GM18502 (cell line): ENCODE measurements around the gene ZNF708.
"Not testable (repeated sequence)": the region's sequence is repeated elsewhere in the genome, so short reads cannot be mapped to it uniquely, and the experiment has no call there.

Source experiments
- ATAC-seq: cut with Tn5 transposase; IDR thresholded peaks from one replicate; pipeline ENCODE4 v1.9.1; 2021; ENCODE audit warnings: mild to moderate bottlenecking; ENCODE audit not compliant: unreplicated experiment, poor library complexity

The ZNF708 gene

DNA sequence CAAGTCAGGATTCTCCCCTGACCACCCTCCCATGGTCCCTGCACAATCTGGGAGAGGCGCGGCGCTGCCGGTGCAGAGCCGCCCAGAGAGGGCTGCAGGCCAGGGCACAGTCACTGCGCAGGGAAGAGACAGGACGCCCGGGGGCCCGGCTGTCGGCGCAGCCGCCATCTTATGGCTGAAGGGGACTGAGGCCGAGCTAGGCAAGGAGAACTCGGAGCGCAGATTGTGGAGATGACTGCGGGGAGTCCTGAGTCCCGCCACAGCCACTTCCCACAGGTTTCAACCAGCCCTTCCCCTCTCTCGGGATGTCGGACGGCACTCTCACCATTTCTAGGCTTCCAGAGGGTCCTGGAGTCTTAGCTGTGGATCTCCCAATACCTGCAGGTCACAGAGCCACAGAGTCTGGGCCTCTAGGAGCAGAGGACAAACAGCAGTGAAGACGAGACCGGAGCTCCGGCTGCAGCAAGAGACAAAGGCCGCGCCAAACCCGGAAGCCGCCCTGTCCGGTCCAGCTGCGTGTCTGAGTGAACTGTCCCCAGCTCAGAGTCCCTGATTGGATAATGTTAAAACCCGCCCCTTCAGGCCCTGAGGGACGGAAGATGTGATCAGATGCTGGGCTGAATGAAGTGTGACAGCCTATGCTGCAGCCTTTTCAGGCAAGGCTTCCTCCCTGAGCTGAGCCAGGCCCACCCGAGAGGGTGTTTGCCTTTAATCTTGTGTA lies at the start of gene ZNF708:
ZNF708 (minus strand) TSS at position 526 of the 721 bp plus-strand sequence; CDS start at position 328, 198 bp downstream.
- peak; percentile 100 for ATAC-seq

DNA sequence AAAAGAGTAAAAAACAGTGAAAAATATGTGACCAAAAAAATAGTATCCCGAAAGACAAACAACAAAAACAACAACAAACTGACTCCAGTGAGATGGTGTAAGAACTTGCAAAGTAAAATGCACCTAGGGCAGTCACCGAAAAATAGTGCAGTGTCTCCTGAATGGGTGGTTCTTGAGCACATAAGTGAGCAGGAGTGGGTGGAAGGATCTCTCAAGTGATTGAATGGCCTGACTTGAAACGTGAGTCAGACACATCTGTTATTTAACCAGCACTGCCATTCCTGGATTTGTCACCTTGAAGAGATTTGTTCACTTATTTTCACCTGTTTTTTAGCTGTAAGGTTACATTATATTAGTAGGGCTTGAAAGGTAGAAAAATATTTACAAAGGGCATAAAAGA lies 33.1 kb upstream of the ZNF708 start:
- no peak for ATAC-seq

DNA sequence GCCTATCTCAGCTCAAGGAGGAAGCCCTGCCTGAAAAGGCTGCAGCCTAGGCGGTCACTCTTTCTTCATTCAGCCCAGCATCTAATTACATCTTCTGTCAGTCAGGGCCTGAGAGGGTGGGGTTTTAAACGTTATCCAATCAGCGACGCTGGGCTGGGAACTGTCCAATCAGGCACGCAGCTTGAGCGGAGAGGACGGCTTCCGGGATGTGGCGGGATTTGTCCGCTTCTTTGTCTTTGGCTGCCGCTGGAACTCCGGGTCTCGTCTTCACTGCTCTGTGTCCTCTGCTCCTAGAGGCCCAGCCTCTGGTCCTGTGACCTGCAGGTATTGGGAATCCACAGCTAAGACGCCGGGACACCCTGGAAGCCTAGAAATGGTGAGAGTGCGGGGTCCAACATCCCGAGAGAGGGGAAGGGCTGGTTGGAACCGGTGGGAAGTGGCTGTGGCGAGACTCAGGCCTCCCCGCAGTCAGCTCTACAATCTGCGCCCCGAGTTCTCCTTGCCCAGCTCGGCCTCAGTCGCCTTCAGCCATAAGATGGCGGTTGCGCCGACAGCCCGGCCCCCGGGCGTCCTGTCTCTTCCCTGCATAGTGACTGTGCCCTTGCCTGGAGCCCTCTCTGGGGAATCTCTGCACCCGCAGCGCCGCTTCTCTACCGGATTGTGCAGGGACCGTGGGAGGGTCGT lies 29.7 kb upstream of the ZNF708 start, which contains the start of gene ZNF738:
ZNF738 (plus strand) TSS at position 233 of the 684 bp plus-strand sequence; CDS start at position 374, 141 bp downstream.
- peak; percentile 96 for ATAC-seq

DNA sequence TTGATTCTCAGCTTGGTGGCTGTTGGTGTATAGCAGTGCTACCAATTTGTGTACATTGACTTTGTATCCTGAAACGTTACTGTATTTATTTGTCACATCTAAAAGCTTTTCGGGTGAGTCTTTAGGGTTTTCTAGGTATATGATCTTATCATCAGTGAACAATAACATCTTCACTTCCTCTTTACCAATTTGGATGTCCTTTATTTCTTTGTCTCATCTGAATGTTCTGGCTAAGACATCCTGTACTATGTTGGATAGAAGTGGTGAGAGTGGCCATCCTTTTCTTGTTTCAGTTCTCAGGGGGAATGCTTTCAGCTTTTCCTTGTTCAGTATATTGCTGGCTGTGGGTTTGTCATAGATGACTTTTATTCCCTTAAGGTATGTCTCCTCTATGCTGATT lies 23.6 kb upstream of the ZNF708 start:
- ATAC-seq = no peak

DNA sequence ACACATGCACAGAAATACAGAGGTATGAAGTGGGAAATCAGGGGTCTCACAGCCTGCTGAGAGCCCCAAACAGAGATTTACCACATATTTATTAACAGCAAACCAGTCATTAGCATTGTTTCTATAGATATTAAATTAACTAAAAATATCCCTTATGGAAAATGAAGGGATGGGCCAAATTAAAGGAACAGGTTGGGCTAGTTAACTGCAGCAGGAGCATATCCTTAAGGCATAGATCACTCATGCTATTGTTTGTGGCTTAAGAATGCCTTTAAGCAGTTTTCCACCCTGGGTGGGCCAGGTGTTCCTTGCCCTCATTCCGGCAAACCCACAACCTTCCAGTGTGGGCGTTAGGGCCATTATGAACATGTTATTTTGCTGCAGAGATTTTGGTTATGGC lies 15.6 kb upstream of the ZNF708 start:
- ATAC-seq = not testable (repeated sequence)

DNA sequence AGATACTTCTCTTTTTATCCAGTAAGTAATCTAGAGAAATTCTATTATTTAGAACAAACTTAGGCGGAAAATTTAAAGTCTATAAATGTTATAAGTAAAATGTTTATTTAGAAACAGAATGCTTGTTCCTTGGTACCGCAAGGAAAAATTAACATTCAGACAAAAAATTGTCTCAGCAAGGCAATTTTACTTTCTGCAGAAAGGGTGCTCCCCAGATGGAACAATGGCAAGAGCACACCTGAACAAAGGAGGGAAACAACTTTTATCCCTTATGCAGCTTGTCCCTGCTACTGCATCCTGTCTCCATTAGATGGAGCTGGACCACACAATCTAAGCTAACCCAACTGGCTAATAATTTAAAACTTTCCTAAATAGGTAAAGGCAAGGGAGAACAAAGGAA lies 6.5 kb upstream of the ZNF708 start:
- no peak for ATAC-seq

DNA sequence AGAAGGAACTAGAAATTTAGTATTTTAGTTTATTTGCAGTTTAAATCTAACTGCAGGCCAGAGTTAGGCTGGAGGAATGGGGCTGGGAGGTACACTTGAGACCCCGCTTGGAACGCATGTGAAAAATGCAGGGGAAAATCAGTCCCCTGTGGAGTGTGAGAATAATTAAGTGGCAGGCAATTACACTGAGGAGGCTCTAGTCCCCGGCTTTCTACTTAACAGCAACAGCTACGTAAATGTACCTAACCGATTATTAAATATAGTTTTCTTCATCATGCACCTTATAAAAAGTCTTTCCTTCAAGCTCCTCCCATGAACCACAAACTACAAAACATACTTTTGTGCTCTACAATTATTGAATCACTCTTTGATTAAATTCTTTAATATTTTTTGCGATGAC lies 804 bp downstream of the ZNF708 start:
- no peak for ATAC-seq

DNA sequence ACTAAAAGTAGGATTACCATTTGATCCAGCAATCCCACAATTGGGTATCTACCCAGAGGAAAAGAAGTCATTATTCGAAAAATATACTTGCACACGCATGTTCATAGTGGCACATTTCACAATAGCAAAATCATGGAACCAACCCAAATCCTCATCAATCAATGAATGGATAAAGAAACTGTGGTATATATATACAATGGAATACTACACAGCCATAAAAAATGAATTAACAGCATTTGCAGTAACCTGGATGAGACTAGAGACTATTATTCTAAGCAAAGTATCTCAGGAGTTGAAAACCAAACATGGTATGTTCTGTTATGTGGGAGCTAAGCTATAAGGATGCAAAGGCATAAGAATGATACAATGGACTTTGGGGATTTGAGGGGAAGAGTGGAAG lies 3.0 kb downstream of the ZNF708 start:
- no peak for ATAC-seq

DNA sequence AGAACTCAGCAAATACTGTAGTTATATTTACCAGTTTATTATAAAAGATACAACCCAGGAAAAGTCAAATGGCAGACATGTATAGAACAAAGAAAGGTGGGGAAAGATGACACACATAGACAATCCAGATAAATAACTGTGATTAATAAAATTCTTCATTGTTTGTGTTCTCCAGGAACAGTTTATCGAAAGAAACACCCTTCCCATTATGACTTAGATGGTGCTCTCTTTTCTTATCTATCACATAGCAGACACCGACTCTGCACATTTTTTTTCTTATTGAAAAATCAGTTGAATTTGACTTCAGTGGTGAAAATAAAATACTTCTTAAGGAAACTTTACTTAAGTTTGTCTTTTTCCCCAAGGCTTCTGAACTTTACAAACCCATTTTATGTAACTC lies 6.2 kb downstream of the ZNF708 start:
- ATAC-seq = no peak

DNA sequence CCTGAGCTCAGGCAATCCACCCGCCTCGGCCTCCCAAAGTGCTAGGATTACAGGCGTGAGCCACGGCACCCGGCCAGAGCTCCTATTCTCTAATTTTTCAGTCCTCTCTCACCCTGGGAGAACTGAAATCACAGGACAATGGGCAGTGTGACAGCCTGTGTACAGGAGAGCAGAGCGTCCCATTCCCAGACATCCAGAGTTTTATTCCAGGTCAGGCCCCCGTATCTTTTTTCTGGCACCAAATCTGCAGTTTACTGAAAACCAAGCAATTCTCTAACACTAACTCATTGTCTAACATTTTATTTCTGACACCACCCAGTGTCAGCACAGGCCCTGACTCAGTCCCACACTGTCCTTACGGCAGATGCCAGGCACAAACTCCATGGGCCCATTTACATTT lies 6.7 kb downstream of the ZNF708 start:
- ATAC-seq = no peak

DNA sequence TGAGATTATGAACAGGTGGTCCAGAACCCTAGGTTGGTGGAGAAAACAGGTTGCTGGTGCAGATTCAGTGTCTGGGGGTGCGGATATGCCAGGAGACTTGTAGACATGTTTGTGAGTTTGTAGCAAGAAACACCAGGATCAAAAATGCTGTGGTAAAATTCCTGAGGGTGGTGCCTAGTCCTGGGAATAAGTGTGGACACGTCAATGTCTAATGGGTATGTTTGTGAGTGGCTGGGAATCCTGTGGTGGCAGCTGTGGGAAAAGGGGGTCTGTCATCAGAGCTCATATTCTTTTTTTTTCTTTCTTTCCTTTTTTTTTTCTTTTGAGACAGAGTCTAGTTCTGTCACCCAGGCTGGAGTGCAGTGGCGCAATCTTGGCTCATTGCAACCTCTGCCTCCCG lies 7.2 kb downstream of the ZNF708 start:
- ATAC-seq = no peak

DNA sequence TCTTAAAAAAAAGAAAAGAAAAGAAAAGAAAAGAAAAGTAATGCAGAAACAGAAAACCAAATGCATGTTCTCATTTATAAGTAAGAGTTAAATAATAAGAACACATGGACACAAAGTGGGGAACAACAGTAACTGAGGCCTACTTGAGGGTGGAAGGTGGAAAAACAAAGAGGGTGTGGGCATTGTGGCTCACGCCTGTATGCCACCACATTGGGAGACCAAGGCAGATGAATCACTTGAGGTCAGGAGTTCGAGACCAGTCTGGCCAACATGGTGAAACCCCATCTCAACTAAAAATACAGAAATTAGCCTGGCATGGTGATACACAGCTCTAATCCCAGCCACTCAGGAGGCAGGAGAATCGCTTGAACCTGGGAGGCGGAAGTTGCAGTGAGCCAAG lies 8.1 kb downstream of the ZNF708 start:
- ATAC-seq = no peak

DNA sequence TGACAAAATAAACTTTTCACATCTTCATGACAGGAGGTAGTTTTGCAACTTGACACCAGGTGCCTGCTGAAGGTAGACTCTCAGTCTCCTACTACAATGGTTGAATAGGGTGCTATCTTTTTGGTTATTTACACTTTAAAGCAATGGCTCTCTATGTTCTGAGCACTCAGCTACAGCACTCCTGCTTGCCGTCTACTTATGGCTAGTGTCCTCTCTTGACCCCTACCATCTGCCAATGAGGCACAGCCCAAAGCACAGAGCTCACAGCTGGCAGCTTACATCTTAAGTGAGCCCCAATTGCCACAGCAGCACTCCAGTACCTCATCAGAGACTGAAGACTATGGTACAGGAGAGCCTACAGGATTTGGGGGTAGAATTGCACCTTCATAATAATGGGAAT lies 11.4 kb downstream of the ZNF708 start:
- no peak for ATAC-seq

DNA sequence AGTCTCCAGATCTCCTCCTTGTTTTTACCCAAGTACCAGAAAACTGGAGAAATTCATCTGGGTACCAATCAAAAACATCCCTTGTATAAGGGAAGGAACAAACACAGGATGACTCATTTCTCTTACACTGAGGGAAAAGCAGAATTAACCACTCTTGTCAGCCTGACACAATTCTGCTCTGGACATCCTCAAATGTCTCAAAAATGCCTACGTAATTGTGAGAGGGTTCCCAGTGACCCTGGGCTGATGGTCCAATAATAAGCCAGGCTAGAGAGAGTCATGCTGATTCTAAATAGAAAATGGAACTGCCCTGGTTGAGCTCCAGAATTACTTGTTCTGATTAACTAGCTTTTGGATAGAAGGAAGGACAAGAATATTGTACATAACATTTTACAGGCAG lies 14.5 kb downstream of the ZNF708 start:
- no peak for ATAC-seq

DNA sequence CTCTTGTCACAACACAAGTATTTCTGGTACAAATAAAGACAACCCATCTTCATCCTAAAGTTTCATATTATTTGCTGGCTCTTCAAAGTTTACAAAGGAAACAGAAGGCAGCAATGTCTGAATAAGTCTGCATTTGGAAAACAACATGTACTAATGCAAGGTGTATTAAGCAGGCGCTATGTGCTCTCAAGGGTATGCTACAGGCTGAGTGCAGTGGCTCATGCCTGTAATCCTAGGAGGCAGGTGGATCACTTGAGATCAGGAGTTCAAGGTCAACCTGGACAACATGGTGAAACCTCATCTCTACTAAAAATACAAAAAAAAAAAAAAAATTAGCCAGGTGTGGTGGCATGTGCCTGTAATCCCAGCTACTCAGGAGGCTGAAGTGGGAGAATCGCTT lies 16.4 kb downstream of the ZNF708 start:
- not testable (repeated sequence) for ATAC-seq

DNA sequence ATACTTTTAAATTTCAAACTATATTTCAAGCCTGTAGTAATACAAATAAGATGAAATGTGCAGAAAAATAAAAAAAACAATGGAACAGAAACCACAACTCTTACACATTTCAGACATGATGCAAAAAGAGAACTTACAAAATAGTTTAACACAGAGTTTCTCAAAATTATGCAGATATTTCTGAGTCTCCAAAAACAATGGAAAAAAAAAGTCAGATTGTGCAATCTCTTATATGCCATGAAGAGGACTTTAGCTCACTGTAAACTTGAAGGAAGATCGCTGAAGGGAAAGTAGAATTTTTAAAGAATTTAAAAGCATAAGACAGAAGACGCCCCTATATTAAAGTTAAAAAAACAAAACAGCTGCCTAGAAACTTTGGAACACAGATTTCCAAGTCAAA lies 20.4 kb downstream of the ZNF708 start:
- ATAC-seq = no peak

DNA sequence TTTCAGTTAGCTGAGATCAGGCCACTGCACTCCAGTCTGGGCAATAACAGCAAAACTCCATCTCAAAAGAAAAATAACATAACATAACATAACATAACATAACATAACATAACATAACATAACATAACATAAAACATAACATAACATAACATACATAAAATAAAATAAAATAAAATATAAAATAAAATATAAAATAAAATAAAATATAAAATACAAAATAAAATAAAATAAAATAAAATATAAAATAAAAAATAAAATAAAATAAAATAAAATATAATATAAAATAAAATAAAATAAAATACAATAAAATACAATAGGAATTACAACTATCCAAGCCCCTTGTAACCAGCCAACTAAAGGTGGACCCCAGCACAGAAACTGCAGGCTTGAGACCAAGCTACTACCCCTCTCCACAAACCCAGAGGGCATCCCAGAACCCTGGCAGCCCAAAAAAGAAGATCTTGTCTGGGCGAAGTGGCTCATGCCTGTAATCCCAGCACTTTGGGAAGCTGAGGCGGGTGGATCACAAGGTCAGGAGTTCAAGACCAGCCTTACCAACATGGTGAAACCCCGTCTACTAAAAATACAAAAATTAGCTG lies 22.2 kb downstream of the ZNF708 start:
- not testable (repeated sequence) for ATAC-seq

DNA sequence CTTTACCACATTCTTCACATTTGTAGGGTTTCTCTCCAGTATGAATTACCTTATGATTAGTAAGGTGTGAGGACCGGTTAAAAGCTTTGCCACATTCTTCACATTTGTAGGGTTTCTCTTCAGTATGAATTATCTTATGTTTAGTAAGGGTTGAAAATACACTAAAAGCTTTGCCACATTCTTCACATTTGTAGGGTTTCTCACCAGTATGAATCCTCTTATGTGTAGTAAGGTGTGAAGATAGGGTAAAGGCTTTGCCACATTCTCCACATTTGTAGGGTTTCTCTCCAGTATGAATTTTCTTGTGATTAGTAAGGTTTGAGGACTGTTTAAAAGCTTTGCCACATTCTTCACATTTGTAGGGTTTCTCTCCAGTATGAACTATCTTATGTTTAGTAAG lies 35.4 kb downstream of the ZNF708 start:
- not testable (repeated sequence) for ATAC-seq

DNA sequence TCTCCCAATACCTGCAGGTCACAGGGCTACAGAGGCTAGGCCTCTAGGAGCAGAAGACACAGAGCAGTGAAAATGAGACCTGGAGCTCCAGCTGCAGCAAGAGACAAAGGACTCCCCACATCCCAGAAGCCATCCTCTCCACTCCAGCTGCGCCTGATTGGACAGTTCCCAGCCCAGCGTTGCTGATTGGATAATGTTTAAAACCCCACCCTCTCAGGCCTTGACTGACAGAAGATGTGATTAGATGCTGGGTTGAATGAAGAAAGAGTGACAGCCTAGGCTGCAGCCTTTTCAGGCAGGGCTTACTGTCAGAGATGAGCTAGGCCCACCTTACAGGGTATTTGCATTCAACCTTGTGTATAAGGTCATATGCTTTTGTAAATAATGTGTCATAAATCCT lies 59.4 kb downstream of the ZNF708 start:
- ATAC-seq = no peak

DNA sequence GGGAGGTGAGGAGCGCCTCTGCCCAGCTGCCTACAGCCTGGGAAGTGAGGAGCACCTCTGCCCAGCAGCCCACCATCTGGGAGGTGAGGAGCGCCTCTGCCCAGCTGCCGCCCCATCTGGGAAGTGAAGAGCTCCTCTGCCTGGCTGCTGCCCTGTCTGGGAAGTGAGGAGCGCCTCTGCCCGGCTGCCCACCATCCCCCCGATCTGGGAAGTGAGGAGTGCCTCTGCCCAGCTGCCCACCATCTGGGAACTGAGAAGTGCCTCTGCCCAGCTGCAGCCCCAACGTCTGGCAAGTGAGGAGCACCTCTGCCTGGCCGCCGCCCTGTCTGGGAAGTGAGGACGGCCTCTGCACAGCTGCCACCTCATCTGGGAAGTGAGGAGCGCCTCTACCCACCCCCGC lies 64.3 kb downstream of the ZNF708 start:
- no peak for ATAC-seq

DNA sequence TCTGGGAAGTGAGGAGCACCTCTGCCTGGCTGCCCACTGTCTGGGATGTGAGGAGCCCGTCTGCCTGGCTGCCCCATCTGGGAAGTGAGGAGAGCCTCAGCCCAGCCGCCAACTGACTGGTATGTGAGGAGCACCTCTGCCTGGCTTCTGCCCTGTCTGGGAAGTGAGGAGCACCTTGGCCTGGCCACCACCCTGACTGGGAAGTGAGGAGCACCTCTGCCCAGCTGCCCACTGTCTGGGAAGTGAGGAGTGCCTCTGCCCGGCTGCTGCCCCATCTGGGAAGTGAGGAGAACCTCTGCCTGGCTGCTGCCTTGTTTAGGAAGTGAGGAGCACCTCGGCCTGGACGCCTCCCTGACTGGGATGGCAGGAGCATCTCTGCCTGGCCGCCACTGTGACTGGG lies 64.8 kb downstream of the ZNF708 start:
- ATAC-seq = no peak
